GM21381 (cell line): ENCODE measurements around the gene ZNF525.
"Not testable (repeated sequence)": the region's sequence is repeated elsewhere in the genome, so short reads cannot be mapped to it uniquely, and the experiment has no call there.

Experiments
- ATAC-seq: cut with Tn5 transposase; IDR thresholded peaks from one replicate; pipeline ENCODE4 v1.9.1; 2021; ENCODE audit warnings: mild to moderate bottlenecking, moderate library complexity; ENCODE audit not compliant: unreplicated experiment

ZNF525 gene

GRCh38 chr19:53365134-53365898 lies at the start of gene ZNF525:
Gene ZNF525 (plus strand): TSS chr19:53365705. CDS start chr19:53372282, 6,577 bp downstream.
- ATAC-seq, result peak; percentile 98

- no peak for ATAC-seq
Observed at GRCh38 chr19:53328967-53329366, 36.5 kb upstream of the ZNF525 start.

- ATAC-seq, result no peak
Observed at GRCh38 chr19:53332484-53332883, 33.0 kb upstream of the ZNF525 start.

- ATAC-seq, result no peak
Observed at GRCh38 chr19:53333066-53333462, 32.4 kb upstream of the ZNF525 start.

- peak; percentile 98 for ATAC-seq
Observed at GRCh38 chr19:53333463-53334449, 31.7 kb upstream of the ZNF525 start, which contains the start of gene ZNF845. Gene ZNF845 (plus strand): TSS chr19:53333749. CDS start chr19:53341308, 7,559 bp downstream.

GRCh38 chr19:53344403-53344802 lies 21.1 kb upstream of the ZNF525 start:
- not testable (repeated sequence) for ATAC-seq

- ATAC-seq, result no peak
Observed at GRCh38 chr19:53355739-53356138, 9.8 kb upstream of the ZNF525 start.

GRCh38 chr19:53357821-53358581 lies 7.5 kb upstream of the ZNF525 start:
- ATAC-seq, result no peak

GRCh38 chr19:53360056-53360455 lies 5.4 kb upstream of the ZNF525 start:
- ATAC-seq, result not testable (repeated sequence)

GRCh38 chr19:53365899-53366493 lies 491 bp downstream of the ZNF525 start:
- ATAC-seq, result peak; percentile 28

- no peak for ATAC-seq
Observed at GRCh38 chr19:53372196-53372595, 6.7 kb downstream of the ZNF525 start.

- no peak for ATAC-seq
Observed at GRCh38 chr19:53374288-53374687, 8.8 kb downstream of the ZNF525 start.

GRCh38 chr19:53374743-53375142 lies 9.2 kb downstream of the ZNF525 start:
- ATAC-seq, result no peak

- no peak for ATAC-seq
Observed at GRCh38 chr19:53381376-53381775, 15.9 kb downstream of the ZNF525 start.

- no peak for ATAC-seq
Observed at GRCh38 chr19:53388168-53388567, 22.7 kb downstream of the ZNF525 start.

- no peak for ATAC-seq
Observed at GRCh38 chr19:53388904-53389303, 23.4 kb downstream of the ZNF525 start.

GRCh38 chr19:53389571-53389970 lies 24.1 kb downstream of the ZNF525 start:
- no peak for ATAC-seq

GRCh38 chr19:53389978-53390377 lies 24.5 kb downstream of the ZNF525 start:
- ATAC-seq, result no peak

- no peak for ATAC-seq
Observed at GRCh38 chr19:53394522-53394973, 29.0 kb downstream of the ZNF525 start.
